Measurements from ENCODE around the gene TMEM131L.
"Not testable (repeated sequence)": the region's sequence is repeated elsewhere in the genome, so short reads cannot be mapped to it uniquely, and the experiment has no call there.

Gene TMEM131L

GRCh38 chr4:153593161-153593560, 127.0 kb downstream of the TMEM131L start:
- peaks cover 12% of the 10 kb centered on the region for H3K36me3 Mint-ChIP-seq
- peak overlapping the region; percentile 16 for H3K27ac Mint-ChIP-seq

GRCh38 chr4:153594210-153594609, 128.1 kb downstream of the TMEM131L start:
- Mint-ChIP-seq H3K27me3 (no peaks in the 10 kb centered on the region), H3K27ac (no peak overlapping the region), H3K4me1 (ENCODE audit: low read depth) (peaks cover 8% of the 10 kb centered on the region), H3K4me3 (no peak overlapping the region), H3K36me3 (peaks cover 16% of the 10 kb centered on the region), H3K9me3 (ENCODE audit: low read depth) (no peaks in the 10 kb centered on the region)

More at GRCh38 chr4:153593161-153593560, 127.0 kb downstream of the TMEM131L start:
- Mint-ChIP-seq H3K27me3 (no peaks in the 10 kb centered on the region), H3K4me3 (no peak overlapping the region), H3K9me3 (ENCODE audit: low read depth) (no peaks in the 10 kb centered on the region), H3K4me1 (ENCODE audit: low read depth) (peaks cover 6% of the 10 kb centered on the region)

GRCh38 chr4:153595894-153596601, 129.9 kb downstream of the TMEM131L start:
- H3K9me3 Mint-ChIP-seq (ENCODE audit: low read depth): no peaks in the 10 kb centered on the region
- peak overlapping the region; percentile 28 for H3K27ac Mint-ChIP-seq
- peaks cover 8% of the 10 kb centered on the region for H3K4me1 Mint-ChIP-seq (ENCODE audit: low read depth)
- H3K27me3 Mint-ChIP-seq: no peaks in the 10 kb centered on the region
- H3K36me3 Mint-ChIP-seq: peaks cover 15% of the 10 kb centered on the region
- H3K4me3 Mint-ChIP-seq: no peak overlapping the region

GRCh38 chr4:153602758-153603157, 136.6 kb downstream of the TMEM131L start:
- H3K27ac Mint-ChIP-seq: no peak overlapping the region
- H3K4me1 Mint-ChIP-seq (ENCODE audit: low read depth): peaks cover 16% of the 10 kb centered on the region
- H3K4me3 Mint-ChIP-seq: no peak overlapping the region
- no peaks in the 10 kb centered on the region for H3K27me3 Mint-ChIP-seq
- peaks cover 15% of the 10 kb centered on the region for H3K36me3 Mint-ChIP-seq
- H3K9me3 Mint-ChIP-seq (ENCODE audit: low read depth): no peaks in the 10 kb centered on the region

GRCh38 chr4:153603258-153603657, 137.1 kb downstream of the TMEM131L start:
- Mint-ChIP-seq H3K4me1 (ENCODE audit: low read depth) (peaks cover 18% of the 10 kb centered on the region), H3K27ac (no peak overlapping the region), H3K9me3 (ENCODE audit: low read depth) (no peaks in the 10 kb centered on the region), H3K27me3 (no peaks in the 10 kb centered on the region), H3K4me3 (no peak overlapping the region), H3K36me3 (peaks cover 15% of the 10 kb centered on the region)

GRCh38 chr4:153603835-153604234, 137.7 kb downstream of the TMEM131L start:
- Mint-ChIP-seq H3K4me1 (ENCODE audit: low read depth) (peaks cover 20% of the 10 kb centered on the region), H3K27ac (no peak overlapping the region), H3K4me3 (no peak overlapping the region), H3K27me3 (no peaks in the 10 kb centered on the region), H3K36me3 (peaks cover 13% of the 10 kb centered on the region), H3K9me3 (ENCODE audit: low read depth) (no peaks in the 10 kb centered on the region)

- Mint-ChIP-seq H3K36me3 (peaks cover 20% of the 10 kb centered on the region), H3K4me1 (ENCODE audit: low read depth) (peaks cover 21% of the 10 kb centered on the region), H3K27ac (peak overlapping the region; percentile 77)
- H3K4me3 Mint-ChIP-seq; H3K9me3 Mint-ChIP-seq (ENCODE audit: low read depth); H3K27me3 Mint-ChIP-seq: not testable (repeated sequence)
These were observed 142.9 kb downstream of the TMEM131L start for GRCh38 chr4:153609070-153609469.

- Mint-ChIP-seq H3K27me3 (no peaks in the 10 kb centered on the region), H3K4me1 (ENCODE audit: low read depth) (peaks cover 36% of the 10 kb centered on the region), H3K36me3 (peaks cover 27% of the 10 kb centered on the region), H3K27ac (peak overlapping the region; percentile 80), H3K4me3 (no peak overlapping the region), H3K9me3 (ENCODE audit: low read depth) (no peaks in the 10 kb centered on the region)
These were observed 144.6 kb downstream of the TMEM131L start for GRCh38 chr4:153610623-153611376.

GRCh38 chr4:153611679-153612078, 145.5 kb downstream of the TMEM131L start:
- peaks cover 41% of the 10 kb centered on the region for H3K4me1 Mint-ChIP-seq (ENCODE audit: low read depth)
- H3K36me3 Mint-ChIP-seq: peaks cover 33% of the 10 kb centered on the region
- H3K27me3 Mint-ChIP-seq: no peaks in the 10 kb centered on the region
- H3K27ac Mint-ChIP-seq: peak overlapping the region; percentile 74
- H3K4me3 Mint-ChIP-seq: no peak overlapping the region
- no peaks in the 10 kb centered on the region for H3K9me3 Mint-ChIP-seq (ENCODE audit: low read depth)

- H3K27ac Mint-ChIP-seq: no peak overlapping the region
- peaks cover 48% of the 10 kb centered on the region for H3K4me1 Mint-ChIP-seq (ENCODE audit: low read depth)
- H3K9me3 Mint-ChIP-seq (ENCODE audit: low read depth): no peaks in the 10 kb centered on the region
- H3K4me3 Mint-ChIP-seq: no peak overlapping the region
- H3K36me3 Mint-ChIP-seq: peaks cover 37% of the 10 kb centered on the region
- no peaks in the 10 kb centered on the region for H3K27me3 Mint-ChIP-seq
These were observed 146.7 kb downstream of the TMEM131L start for GRCh38 chr4:153612878-153613277.

- Mint-ChIP-seq H3K9me3 (ENCODE audit: low read depth) (no peaks in the 10 kb centered on the region), H3K4me3 (peak overlapping the region; percentile 32), H3K27me3 (no peaks in the 10 kb centered on the region), H3K36me3 (peaks cover 33% of the 10 kb centered on the region), H3K27ac (peak overlapping the region; percentile 81), H3K4me1 (ENCODE audit: low read depth) (peaks cover 40% of the 10 kb centered on the region)
These were observed 149.9 kb downstream of the TMEM131L start for GRCh38 chr4:153616006-153616555.

GRCh38 chr4:153618833-153619232, 152.7 kb downstream of the TMEM131L start:
- Mint-ChIP-seq H3K27me3 (no peaks in the 10 kb centered on the region), H3K9me3 (ENCODE audit: low read depth) (no peaks in the 10 kb centered on the region), H3K36me3 (peaks cover 30% of the 10 kb centered on the region), H3K4me1 (ENCODE audit: low read depth) (peaks cover 40% of the 10 kb centered on the region), H3K4me3 (no peak overlapping the region), H3K27ac (peak overlapping the region; percentile 84)

GRCh38 chr4:153619811-153620210, 153.7 kb downstream of the TMEM131L start:
- H3K4me1 Mint-ChIP-seq (ENCODE audit: low read depth): peaks cover 31% of the 10 kb centered on the region
- H3K27ac Mint-ChIP-seq: no peak overlapping the region
- H3K4me3 Mint-ChIP-seq: no peak overlapping the region
- H3K27me3 Mint-ChIP-seq: no peaks in the 10 kb centered on the region
- no peaks in the 10 kb centered on the region for H3K9me3 Mint-ChIP-seq (ENCODE audit: low read depth)
- H3K36me3 Mint-ChIP-seq: peaks cover 26% of the 10 kb centered on the region

GRCh38 chr4:153620352-153620751, 154.2 kb downstream of the TMEM131L start:
- Mint-ChIP-seq H3K36me3 (peaks cover 22% of the 10 kb centered on the region), H3K4me1 (ENCODE audit: low read depth) (peaks cover 25% of the 10 kb centered on the region), H3K9me3 (ENCODE audit: low read depth) (no peaks in the 10 kb centered on the region), H3K4me3 (no peak overlapping the region), H3K27me3 (no peaks in the 10 kb centered on the region), H3K27ac (peak overlapping the region; percentile 74)

- H3K4me3 Mint-ChIP-seq: no peak overlapping the region
- no peaks in the 10 kb centered on the region for H3K9me3 Mint-ChIP-seq (ENCODE audit: low read depth)
- H3K4me1 Mint-ChIP-seq (ENCODE audit: low read depth): peaks cover 12% of the 10 kb centered on the region
- H3K36me3 Mint-ChIP-seq: peaks cover 13% of the 10 kb centered on the region
- no peaks in the 10 kb centered on the region for H3K27me3 Mint-ChIP-seq
- H3K27ac Mint-ChIP-seq: peak overlapping the region; percentile 84
These were observed 155.9 kb downstream of the TMEM131L start for GRCh38 chr4:153622093-153622492.

Data from activated naive CD8-positive, alpha-beta T cell (primary cell).